GM19467 (cell line): ENCODE measurements around the gene ZNF287.
"Not testable (repeated sequence)": the region's sequence is repeated elsewhere in the genome, so short reads cannot be mapped to it uniquely, and the experiment has no call there.

ENCODE experiments used
- ATAC-seq: cut with Tn5 transposase; IDR thresholded peaks from one replicate; pipeline ENCODE4 v1.9.1; 2021; ENCODE audit warnings: mild to moderate bottlenecking, moderate library complexity; ENCODE audit not compliant: unreplicated experiment

Gene ZNF287

DNA sequence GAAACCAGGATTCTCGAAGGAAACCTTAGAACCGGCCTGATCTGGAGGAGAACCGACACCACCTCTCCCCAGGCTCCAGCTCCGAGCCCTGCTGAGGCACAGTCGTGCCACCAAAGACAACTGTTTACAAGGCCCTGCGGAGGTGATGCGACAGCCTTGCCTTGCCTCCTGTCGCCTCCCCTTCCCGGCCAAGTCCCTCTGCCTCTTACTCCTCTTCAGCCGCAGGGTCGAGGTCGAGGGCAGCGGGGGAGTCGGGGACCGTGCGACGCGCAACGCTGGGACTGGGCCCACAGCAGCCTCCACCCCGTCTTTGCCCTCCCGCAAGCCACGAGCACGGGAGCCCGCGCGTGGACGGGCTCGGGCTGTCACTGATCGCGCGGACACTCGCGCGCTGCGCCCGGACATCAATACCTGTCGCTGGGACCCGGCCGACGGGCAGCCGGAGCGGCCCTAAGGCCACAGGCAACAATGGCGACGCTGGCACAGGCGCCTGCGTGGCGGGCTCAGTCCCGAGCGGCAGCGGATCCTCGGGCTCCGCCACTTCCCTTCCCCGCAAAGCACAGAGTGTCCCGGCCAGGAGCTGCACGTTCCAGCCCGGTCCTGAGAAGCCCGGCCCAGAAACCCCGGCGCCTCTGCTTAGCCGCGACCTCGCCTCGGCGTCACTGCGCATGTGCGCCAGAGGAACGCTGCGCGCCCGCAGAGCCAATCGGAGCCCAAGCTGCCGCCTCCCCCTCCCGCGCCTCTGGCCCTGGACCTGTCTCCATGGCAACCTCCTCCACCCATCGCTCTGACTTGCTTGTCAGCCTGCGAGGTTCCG, at the start of gene ZNF287:
Gene ZNF287, minus strand, starts transcription at position 664 of the 817 bp plus-strand sequence. CDS start 1,473 bp downstream, outside the sequence.
- peak; percentile 96 for ATAC-seq

DNA sequence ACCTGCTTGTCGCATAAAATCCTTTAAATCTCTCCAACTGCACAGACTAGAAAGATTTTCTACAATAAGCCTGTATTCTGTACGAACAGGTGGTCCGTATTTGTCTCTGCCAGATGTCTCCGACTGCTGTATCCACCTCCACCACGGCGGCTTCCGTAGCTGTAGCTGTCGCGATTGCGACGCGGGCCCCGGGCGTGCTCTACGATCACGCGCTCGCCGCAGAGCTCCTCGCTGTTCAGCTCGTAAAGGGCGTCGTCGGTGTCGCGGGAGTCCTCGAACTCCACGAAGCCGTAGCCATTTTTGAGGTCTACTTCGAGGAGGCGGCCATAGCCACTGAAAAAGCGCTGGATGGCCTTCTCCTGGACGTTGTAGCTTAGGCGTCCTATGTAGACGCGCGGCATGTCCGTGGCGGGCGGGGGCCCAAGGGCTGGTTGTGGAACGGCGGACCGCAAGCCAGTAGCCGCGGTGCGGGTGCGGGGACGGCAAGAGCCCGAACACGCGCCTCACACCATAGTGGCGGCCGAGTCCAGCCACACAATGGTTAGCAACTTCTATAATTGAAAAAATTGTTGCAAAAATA, 48.6 kb upstream of the ZNF287 start:
- ATAC-seq: no peak

DNA sequence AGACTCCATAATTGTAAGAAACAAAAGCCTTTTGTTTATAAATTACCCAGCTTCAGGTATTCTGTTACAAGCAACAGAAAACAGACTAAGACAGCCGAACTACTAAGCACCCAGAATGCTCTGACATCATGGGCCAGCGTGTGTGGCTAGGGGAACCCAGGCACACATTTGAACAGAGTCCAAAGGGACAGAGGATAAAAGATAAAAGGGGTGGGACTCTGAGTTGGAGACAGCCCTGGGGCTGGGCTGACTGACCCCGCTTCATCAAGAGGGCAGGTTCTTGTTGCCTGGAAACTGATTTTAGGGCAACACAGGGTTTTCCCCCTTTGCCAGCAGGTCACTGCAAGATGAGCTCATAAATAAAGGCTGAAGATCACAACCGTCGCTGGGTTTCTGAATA, 30.5 kb upstream of the ZNF287 start:
- ATAC-seq: no peak

DNA sequence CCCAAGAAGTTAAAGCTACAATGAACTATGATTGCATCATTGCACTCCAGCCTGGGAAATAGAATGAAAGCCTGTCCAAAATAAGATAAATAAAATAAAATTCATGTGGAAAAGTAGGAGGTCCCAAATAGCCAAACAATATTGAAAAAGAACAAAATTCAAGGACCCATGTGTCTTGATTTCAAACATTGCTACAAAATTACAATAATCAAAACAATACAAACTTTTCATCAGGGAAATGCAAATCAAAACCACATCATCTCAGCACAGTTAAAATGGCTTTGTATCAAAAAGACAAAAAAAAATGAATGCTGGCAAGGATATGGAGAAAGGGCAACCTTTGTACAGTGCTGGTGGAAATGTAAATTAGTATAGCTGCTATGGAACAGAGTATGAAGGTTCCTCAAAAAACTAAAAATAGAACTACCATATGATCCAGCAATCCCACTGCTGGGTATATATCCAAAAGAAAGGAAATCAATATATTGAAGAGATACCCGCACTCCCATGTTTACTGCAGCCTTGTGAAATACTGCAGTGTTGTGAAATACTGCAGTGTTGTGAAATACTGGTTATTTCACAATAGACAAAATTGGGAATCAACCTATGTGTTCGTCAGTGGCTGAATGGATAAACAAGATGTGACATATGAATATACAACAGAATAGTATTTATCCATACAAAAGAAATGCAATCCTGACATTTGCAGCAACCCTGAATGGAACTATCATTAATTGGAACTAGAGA, 24.5 kb upstream of the ZNF287 start:
- ATAC-seq: no peak

DNA sequence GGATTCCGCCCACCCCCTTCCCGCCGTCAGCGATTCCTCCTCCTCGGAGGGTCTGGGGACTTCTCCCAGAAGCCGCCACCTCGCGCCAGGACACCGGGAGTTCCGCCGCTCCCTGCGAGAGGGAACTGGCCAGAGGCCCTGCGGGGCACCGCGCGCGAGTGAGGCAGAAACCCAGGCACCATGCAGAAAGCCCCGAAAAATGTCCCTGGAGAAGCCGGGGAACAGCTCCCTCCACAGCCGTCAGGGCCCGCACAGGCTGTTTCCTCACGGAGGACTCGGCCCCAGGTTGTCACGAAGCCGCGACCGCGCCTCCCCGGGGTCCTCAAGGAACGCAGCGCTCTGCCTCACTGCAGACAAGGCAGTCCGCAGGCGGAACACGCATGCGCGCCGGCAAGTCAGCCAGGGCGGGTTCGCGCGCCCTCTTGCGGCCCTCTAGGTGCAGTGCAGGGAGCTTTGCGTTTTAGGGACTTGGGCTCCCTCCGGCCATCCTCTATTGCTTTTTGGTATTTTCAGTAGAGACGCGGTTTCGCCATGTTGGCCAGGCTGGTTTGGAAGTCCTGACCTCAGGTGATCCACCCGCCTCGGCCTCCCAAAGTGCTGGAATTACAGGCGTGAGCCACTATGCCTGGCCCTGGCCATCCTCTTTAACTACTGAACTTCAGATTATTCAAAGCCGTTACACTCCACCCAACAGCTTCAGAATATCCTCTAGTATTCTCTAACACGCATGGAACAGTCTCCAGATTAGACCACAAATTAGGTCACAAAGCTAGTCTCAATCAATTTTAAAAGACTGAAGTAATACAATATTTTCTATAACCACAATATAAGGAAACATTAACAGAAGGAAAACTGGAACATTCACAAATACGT, 20.3 kb upstream of the ZNF287 start:
- peak; percentile 82 for ATAC-seq

DNA sequence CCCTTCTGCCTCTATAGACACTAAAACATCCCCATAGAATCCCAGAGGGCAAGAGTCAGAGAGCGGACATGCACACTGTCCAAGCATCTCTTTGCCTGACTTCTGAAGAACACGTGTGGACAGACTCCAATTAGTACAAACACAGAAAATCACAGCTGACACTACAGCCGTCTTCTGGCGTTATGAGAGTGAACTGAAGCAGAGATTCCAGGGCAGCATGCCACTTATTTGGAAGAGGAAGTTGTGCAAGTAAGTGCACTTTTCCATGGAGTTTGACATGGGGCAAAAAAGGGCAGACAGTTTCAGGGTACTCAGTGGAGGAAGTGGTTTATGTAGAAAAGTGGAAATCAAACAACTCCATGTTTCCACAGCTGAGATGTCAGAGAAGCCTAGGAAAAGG, 16.8 kb upstream of the ZNF287 start:
- ATAC-seq: no peak

DNA sequence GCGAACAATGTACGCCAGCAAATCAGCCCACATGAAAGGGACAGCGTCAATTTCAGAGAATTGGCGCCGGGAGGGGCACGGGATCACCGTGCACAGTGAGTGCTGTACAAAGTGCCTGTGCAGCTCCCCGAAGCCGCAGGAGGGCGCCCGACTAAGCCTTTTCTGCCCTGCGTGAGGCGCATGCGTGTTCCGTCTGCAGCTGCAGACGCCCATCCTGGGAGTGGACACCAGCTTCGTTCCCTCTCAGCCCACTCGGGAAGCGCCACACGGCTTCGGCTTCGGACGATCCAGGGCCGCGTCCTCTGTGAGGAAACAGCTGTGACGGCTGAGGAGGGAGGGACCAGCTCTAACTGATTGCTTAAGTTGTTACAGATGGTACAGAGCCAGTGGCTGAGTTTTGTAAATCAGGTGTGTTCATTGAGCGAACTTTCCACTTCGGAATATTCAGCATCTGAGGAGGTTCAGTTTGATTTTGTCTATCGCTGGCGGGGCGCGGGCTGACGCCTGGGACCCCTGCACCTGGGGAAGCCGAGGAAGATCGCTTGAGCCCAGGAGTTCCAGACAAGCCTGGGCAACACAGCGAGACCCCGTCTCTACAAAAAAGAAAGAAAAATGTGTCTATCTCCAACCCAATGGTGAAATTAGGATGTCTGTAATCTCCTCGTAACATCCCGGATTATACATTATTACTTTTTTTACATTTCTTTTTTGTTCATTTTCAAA, 15.4 kb upstream of the ZNF287 start:
- ATAC-seq: no peak

DNA sequence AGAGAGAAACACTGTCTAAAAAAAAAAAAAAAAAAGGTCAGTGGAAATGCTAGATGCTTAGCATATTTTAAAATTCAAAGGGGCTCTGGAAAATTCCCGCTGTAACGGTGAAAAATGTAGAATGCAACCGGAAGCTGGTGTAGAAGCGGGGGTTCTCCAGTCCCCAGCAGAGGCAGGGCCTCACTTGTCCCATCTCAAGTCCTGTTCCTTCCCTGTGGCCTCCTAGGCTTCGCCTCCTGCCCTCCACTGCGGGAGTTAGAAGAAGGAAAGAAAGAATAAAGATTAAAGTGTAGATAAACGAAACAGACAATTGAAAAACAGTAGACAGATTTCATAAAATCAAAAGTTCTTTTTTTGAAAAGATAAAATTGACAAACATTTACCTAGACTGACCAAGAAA, 14.8 kb upstream of the ZNF287 start:
- ATAC-seq: no peak

DNA sequence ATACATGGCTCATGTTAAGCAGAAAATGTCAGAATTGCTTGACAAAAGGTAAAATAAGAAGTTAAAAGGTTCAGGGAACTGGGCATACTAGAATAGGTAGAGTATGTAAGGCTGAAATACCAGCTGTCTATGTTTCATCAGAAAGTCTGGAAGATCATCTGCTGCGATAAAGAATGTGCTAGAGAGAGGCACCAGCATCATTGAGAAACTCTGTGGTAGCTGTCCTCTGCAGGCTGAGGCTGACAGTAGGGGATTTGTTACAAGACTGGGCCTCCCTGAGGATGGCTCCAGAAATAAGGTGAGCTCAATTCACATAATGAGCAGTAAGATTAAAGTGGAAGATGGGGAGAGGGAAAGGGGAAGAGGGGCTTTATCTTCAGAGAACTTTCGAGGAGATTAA, 4.5 kb upstream of the ZNF287 start:
- ATAC-seq: no peak

DNA sequence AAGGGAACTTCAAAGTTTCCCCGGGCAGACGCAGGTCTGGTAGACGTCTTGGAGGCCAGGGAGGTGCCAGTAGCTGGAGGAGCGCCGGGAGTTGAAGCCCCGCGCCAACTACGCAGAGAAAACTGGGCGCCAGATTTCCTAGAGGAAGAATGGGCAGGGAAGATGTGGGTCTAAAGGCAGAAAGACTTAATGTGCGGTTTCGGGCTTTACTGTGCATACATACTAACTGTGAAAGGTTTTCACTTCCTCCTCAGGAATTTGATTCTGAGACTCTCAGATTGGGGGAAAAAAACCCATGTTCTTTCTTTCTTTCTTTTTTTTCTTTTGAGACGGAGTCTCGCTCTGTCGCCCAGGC, 331 bp upstream of the ZNF287 start:
- ATAC-seq: peak; percentile 24

DNA sequence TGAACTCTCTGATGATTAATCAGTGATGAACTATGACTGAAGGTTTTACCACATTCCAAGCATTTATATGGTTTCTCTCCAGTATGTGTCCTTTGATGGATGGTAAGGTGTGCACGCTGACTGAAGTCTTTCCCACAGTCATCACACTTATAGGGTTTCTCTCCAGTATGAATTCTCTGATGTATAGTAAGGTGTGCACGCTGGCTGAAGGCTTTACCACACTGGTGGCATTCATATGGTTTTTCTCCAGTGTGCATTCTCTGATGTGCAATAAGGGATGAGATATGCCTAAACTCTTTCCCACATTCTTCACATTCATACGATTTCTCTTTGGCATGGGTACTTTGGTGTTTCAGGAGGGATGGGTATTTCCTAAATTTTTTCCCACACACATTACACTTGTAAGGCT, 16.4 kb downstream of the ZNF287 start:
- no peak for ATAC-seq

DNA sequence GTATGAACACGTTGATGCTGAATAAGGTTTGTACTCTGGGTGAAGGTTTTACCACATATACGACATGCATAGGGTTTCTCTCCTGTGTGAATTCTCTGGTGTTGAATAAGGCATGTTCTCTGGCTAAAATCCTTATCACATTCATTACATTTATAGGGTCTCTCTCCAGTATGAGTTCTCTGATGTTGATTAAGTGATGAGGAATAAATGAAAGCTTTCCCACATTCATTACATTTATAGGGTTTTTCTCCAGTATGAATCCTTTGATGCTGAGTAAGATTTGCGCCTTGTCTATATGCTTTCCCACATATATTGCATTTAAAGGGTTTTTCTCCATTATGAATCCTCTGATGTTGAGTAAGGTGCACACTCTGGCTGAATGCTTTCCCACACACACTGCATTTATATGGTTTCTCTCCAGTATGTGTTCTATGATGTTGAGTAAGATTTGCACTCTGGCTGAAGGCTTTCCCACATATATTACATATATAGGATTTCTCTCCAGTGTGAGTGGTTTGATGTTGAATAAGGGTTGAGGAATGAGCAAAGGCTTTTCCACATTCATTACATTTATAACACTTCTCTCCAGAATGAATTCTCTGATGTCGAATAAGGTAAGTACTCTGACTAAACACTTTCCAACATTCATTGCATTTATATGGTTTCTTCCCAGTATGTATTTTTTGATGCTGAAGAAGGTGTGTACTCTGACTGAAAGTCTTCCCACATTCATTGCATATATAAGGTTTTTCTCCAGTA, 16.9 kb downstream of the ZNF287 start:
- no peak for ATAC-seq

DNA sequence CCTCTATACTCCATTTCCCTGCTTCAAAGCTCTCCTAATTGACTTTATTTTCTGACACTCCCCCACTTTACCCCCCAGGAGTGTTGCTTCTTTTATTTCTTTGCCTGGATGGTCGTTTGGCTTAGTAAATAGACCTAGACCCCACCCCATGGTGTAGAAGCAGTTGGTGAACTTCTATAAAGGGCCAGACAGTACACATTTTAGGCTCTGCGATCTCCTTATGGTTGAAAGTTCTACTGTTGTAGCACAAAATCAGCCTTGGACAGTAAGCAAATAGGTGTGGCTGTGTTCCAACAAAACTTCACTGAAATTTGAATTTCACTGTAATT, 31.9 kb downstream of the ZNF287 start:
- ATAC-seq: no peak

DNA sequence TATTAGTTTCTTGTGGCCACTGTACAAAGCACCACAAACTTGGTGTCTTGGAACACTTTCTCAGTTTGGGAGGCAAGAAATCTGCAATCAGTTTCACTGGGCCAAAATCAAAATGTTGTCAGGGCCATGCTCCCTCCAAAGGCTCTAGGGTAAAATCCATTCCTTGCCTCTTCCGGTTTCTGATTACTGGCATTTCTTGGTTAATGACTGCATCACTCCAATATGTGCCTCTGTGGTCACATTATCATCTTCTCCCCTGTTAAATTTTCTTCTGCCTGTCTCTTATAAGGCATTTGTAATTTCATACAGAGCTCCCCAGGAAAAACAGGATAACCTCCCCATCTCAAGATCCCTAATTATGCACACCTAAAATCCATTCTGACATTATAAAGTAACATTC, 34.8 kb downstream of the ZNF287 start:
- no peak for ATAC-seq

DNA sequence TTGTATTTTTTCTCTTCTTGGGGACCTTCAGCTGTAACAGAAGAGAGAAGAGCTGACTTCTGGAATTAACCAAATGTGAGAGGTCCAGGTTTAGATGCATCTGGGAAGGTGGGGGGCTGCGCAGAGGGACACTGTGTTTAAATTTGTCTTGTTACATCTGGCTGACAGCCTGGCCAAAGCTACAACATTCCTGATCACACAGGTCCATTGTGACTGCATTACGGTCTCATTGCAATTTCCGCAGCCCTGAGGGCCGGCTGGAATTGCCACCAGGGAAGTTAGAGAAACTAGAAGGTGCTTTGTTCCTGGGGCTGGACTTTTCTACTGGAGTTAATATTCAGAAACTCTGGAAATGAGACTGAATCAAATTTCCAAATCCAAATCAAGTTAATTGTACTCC, 39.1 kb downstream of the ZNF287 start:
- ATAC-seq: no peak

DNA sequence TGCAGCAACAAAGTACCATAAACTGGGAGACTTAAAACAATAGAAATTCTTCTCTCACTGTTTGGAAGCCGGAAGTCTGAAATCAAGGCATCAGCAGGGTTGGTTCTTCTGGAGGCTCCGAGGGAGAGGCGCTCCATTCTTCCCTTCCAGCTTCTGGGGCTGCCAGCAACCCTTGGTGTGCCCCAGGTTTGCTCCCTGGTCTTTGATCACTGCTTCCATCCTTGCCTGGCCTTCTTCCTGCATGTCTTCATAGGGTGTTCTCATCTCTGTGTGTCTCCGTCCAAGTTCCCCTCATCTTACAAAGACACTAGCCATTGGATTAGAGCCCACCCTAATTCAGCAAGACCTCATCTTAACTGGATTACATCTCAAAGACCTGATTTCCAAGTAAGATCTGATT, 41.7 kb downstream of the ZNF287 start:
- ATAC-seq: no peak

DNA sequence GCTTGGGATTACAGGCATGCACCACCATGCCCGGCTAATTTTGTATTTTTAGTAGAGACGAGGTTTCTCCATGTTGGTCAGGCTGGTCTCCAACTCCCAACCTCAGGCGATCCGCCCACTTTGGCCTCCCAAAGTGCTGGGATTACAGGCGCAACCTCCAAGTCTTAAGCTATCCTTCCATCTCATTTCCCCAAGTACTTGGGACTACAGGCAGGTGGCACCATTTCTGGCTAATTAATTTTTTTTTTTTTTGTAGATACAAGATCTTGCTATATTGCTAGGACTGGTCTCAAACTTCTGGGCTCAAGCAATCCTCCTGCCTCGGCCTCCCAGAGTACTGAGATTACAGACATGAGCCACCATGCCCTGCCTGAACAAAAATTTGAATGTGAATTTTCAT, 43.4 kb downstream of the ZNF287 start:
- ATAC-seq: not testable (repeated sequence)

DNA sequence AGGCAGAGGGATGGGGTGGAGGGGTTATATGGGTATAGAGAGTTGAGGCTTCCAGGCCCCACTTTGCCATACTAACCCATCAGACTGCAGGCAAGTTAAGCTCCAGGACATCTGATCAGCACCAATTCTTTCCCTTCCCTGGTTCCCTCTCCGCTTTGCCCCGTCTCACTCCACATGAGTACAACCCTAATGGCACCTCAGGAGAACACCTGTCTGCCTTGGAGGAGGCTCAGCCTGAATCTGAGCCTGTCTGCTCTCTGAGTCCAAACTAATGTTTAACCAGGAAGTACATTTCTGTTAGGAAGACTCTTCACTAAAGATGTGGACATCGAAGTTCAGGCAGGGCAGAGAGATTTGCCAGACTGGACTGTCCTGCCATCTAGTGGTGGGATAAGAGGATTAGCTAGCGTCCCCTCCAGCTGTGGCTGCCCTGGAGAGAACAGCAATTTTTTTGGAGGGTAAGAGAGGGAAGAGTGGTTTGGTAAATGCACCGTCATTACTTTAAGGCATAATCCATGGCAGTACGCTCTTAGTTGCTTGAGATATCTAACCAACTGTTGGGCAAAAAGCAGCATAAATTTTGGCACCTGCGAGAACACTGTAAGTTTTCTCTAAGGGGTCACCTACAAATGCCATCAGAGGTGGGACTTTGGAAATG, 47.8 kb downstream of the ZNF287 start:
- peak; percentile 75 for ATAC-seq

DNA sequence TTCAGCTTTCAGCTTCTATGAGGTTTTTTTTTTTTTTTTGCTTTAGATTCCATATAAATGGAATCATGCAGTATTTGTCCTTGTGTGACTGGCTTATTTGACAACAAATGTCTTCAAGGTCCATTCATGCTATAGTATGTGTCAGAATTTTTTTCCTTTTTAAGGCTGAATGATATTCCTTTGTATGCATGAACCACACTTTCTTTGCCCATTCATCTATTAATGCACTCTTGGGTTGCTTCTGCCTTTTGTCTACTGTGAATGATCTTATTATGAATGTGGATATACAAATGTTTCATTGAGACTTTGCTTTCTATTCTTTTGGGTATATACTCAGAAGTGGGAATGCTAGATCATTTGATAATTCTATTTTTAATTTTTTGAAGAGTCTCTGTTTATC, 50.0 kb downstream of the ZNF287 start:
- no peak for ATAC-seq
